ENCODE data around the gene GPR39.

DNA sequence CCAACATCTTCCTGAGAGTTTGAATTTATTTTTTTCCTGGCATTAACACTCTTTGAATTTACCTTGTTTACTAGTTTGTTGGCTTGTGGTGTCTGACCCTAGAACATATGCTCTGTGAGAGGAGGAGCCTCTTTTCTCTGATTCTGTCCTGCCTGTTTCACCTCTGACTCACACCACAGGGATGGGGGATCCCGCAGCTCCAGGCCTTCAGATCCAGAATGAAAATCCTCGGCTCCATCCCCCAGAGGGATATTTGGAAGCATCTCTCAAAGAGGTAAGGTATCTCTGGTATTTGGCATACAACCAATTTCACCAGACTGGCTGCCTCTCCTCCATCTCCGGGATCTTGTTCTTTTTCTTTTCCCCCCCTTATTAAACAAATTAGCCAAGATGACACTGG, 104.7 kb downstream of the GPR39 start:
- TF ChIP-seq, protein P1, sequence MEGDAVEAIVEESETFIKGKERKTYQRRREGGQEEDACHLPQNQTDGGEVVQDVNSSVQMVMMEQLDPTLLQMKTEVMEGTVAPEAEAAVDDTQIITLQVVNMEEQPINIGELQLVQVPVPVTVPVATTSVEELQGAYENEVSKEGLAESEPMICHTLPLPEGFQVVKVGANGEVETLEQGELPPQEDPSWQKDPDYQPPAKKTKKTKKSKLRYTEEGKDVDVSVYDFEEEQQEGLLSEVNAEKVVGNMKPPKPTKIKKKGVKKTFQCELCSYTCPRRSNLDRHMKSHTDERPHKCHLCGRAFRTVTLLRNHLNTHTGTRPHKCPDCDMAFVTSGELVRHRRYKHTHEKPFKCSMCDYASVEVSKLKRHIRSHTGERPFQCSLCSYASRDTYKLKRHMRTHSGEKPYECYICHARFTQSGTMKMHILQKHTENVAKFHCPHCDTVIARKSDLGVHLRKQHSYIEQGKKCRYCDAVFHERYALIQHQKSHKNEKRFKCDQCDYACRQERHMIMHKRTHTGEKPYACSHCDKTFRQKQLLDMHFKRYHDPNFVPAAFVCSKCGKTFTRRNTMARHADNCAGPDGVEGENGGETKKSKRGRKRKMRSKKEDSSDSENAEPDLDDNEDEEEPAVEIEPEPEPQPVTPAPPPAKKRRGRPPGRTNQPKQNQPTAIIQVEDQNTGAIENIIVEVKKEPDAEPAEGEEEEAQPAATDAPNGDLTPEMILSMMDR (IDR thresholded peaks at IDR 0.05; ENCODE audit: insufficient read depth, low read length, poor library complexity, severe bottlenecking), result no peak
- TF ChIP-seq EZH2phosphoT487 (conservative IDR thresholded peaks at IDR 0.05; ENCODE audit: low read length), result no peak
